CD4-positive, alpha-beta memory T cell (primary cell): ENCODE measurements around the gene CDYL. TPM values are rescaled to one million over a fixed set of nuclear protein-coding genes. Genes with fewer than 3 reads are reported as not detected.

Experiments
- CTCF ChIA-PET: fragments of 350-600 bp; sonication (Branson Sonifier 250); formaldehyde crosslinking; loops from one replicate; lab custom pipeline; 2021; ENCODE audit warnings: inconsistent platforms; ENCODE audit not compliant: partially characterized antibody; lab: Charles Lee
- POLR2A ChIA-PET: fragments of 350-600 bp; sonication (Branson Sonifier 250); formaldehyde crosslinking; loops from one replicate; lab custom pipeline; 2021; ENCODE audit not compliant: partially characterized antibody; lab: Charles Lee
- DNase-seq, 5 donors: peaks; one replicate each; pipeline versions ENCODE4 v3.0.0 to v3.0.0-alpha.2; 2020 to 2022; ENCODE audit warnings: mixed read lengths in 1 of 5
- H3K27ac ChIP-seq: one replicate; pipeline ENCODE4 v1.7.0; 2013; ENCODE audit warnings: low read depth, low read length
- H3K27me3 ChIP-seq: 2 replicates; pipeline ENCODE4 v1.7.0; 2013; ENCODE audit warnings: mild to moderate bottlenecking, low read length, moderate library complexity; ENCODE audit not compliant: insufficient read depth
- H3K36me3 ChIP-seq: 2 replicates; pipeline ENCODE4 v1.7.0; 2013; ENCODE audit warnings: mild to moderate bottlenecking, low read length, moderate library complexity; ENCODE audit not compliant: insufficient read depth
- H3K4me1 ChIP-seq: 2 replicates; pipeline ENCODE4 v1.7.0; 2013; ENCODE audit warnings: mild to moderate bottlenecking, low read length, moderate library complexity; ENCODE audit not compliant: insufficient read depth
- H3K4me3 ChIP-seq, 2 donors: one replicate each; pipeline ENCODE4 v1.7.0; 2013; ENCODE audit warnings: low read length in 2 of 2, mild to moderate bottlenecking in 1 of 2
- H3K9me3 ChIP-seq, 2 donors: one replicate each; pipeline ENCODE4 v1.7.0; 2013; ENCODE audit warnings: low read length in 2 of 2, control low read depth in 1 of 2; ENCODE audit not compliant: control insufficient read depth in 1 of 2
- H3K27ac Mint-ChIP-seq, 7 donors: one replicate each; pipeline ENCODE4 v1.8.0; 2020 to 2021; ENCODE audit warnings: mixed read lengths in 7 of 7, mild to moderate bottlenecking in 6 of 7, inconsistent platforms in 3 of 7, moderate library complexity in 3 of 7
- H3K27me3 Mint-ChIP-seq, 2 donors: one replicate each; pipeline ENCODE4 v1.8.0; 2020 to 2021; ENCODE audit warnings: mixed read lengths in 2 of 2
- H3K36me3 Mint-ChIP-seq, 2 donors: one replicate each; pipeline ENCODE4 v1.8.0; 2020 to 2021; ENCODE audit warnings: mixed read lengths in 2 of 2, inconsistent platforms in 1 of 2, mild to moderate bottlenecking in 1 of 2
- H3K4me1 Mint-ChIP-seq, 4 donors: one replicate each; pipeline ENCODE4 v1.8.0; 2020 to 2021; ENCODE audit warnings: mixed read lengths in 4 of 4, mild to moderate bottlenecking in 1 of 4
- H3K4me3 Mint-ChIP-seq, 8 donors: one replicate each; pipeline ENCODE4 v1.8.0; 2020 to 2021; ENCODE audit warnings: mixed read lengths in 8 of 8, mild to moderate bottlenecking in 7 of 8, moderate library complexity in 6 of 8, inconsistent platforms in 3 of 8
- H3K9me3 Mint-ChIP-seq, 8 donors: one replicate each; pipeline ENCODE4 v1.8.0; 2020 to 2021; ENCODE audit warnings: mixed read lengths in 8 of 8, mild to moderate bottlenecking in 5 of 8, inconsistent platforms in 3 of 8, moderate library complexity in 1 of 8
- intact Hi-C: fragments of 100-400 bp; cut with micrococcal nuclease; formaldehyde crosslinking; loops from one replicate; pipeline ENCODE4 v1.15.1; 2023
- polyA plus RNA-seq, 2 donors: library from polyadenylated mRNA; unstranded; fragments of 300-500 nt; fragmentation: Illumina TruSeq; gene quantifications; one replicate each; pipeline ENCODE4 v1.2.3, GENCODE V29; 2021
- total RNA-seq, 2 experiments: library from RNA; stranded (reverse); gene quantifications; one replicate each; pipeline ENCODE4 v1.2.3, GENCODE V29; 2021

CDYL gene
- total and polyA plus RNA-seq, 4 experiments from 2014 or later, result 1.5 to 36.7 (median 19.2) TPM

DNA sequence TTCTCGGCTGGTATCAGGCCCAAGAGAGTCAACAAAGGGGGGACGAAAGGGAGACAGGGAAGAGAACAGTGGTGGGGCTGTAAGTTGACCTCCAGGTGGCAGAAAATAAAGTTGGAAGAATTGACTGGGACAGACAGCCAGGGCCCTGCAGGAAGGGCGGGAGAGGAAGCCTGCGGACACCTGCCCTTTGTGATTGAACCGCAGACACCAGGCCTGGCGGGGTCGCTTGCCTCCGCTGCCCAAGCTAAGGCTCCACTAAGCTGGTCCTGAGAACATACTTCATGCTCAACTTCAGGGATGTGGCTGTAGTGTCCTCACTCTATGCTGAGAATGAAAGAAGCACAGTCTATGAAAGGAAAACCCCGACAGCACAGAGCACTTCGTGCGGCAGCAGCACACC lies 173.9 kb downstream of the CDYL start:
- H3K27me3 Mint-ChIP-seq, result no peaks in the 10 kb centered on the region
- no peak overlapping the region for H3K27ac Mint-ChIP-seq
- H3K36me3 ChIP-seq, result peaks cover 21% of the 10 kb centered on the region
- H3K27me3 ChIP-seq, result no peaks in the 10 kb centered on the region
- H3K4me3 ChIP-seq, result no peak overlapping the region
- no peaks in the 10 kb centered on the region for H3K9me3 ChIP-seq
- no peaks in the 10 kb centered on the region for H3K4me1 Mint-ChIP-seq
- intact Hi-C loops, result no loop called here
- POLR2A ChIA-PET, result no interaction called here
- H3K36me3 Mint-ChIP-seq, result peaks cover 58 to 64% of the 10 kb centered on the region in 2 donors
- H3K9me3 Mint-ChIP-seq, result peaks cover 0 to 2% (median 0%) of the 10 kb centered on the region in 8 donors
- CTCF ChIA-PET, result no interaction called here
- no peak overlapping the region for H3K4me3 Mint-ChIP-seq
- H3K27ac ChIP-seq, result no peak overlapping the region
- H3K4me1 ChIP-seq, result no peaks in the 10 kb centered on the region
- DNase-seq, result no peak

DNA sequence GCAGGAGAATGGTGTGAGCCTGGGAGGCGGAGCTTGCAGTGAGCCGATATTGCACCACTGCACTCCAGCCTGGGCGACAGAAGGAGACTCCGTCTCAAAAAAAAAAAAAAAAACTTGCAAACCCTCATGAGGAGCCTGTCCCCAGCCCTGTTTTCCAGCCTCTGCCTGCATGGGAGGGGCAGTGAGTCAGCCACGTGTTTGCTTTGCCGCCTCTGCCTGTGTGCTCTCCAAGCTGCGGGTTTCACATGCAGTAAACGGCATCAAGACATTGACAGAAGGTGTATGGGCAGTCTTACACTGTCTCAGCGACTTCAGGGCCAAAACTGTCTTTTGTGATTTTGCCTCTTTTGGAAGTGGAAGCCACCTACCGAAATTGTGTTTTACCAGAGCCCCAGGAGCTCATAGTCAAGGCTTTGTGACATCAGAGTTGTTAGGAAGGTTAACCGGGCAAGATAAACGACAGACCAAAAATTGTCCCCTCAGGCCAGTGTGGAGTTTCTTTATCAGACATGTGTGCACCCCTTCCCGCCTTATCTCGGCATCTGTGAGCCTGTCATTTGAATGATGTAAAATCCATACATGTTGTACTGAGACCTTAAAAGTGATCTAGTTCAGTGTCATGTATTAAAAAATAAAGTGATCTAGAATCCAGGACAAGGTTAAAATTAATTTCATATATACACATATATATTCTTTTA lies 174.8 kb downstream of the CDYL start:
- no peaks in the 10 kb centered on the region for H3K4me1 Mint-ChIP-seq
- Histone ChIP-seq H3K27me3 (no peaks in the 10 kb centered on the region), H3K27ac (no peak overlapping the region), H3K4me3 (no peak overlapping the region), H3K9me3 (no peaks in the 10 kb centered on the region), H3K4me1 (no peaks in the 10 kb centered on the region), H3K36me3 (peaks cover 15% of the 10 kb centered on the region)
- CTCF ChIA-PET, result interaction anchor here (1.4 kb wide), 1 partner anchor 9 kb away, joined by 6 read pairs; no protein-coding TSS in a partner anchor
- no peaks in the 10 kb centered on the region for H3K27me3 Mint-ChIP-seq
- POLR2A ChIA-PET, result no interaction called here
- intact Hi-C loops, result no loop called here
- peaks cover 55 to 67% of the 10 kb centered on the region in 2 donors for H3K36me3 Mint-ChIP-seq
- H3K9me3 Mint-ChIP-seq, result peaks cover 0 to 2% (median 0%) of the 10 kb centered on the region in 8 donors
- H3K4me3 Mint-ChIP-seq, result no peak overlapping the region
- H3K27ac Mint-ChIP-seq, result no peak overlapping the region
- DNase-seq, result no peak

DNA sequence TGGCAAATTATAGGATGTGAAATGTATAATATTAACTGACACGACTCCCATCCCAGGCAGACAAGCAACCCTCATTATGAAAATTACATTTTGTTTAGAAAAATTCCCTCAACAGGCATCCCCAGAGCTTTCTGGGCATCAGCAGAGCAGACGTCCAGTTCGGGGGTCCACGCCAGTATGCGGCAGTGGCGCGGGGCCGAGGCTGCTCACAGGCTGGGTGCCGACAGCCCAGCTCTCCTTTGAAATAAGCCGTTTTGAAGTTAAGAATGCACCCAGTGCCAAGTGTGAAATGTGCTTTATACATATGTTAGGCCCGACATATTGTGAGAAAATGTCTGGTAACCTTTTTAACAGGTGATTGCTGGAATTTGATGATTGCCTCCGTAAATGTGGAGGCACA lies 177.2 kb downstream of the CDYL start:
- DNase-seq, result no peak

DNA sequence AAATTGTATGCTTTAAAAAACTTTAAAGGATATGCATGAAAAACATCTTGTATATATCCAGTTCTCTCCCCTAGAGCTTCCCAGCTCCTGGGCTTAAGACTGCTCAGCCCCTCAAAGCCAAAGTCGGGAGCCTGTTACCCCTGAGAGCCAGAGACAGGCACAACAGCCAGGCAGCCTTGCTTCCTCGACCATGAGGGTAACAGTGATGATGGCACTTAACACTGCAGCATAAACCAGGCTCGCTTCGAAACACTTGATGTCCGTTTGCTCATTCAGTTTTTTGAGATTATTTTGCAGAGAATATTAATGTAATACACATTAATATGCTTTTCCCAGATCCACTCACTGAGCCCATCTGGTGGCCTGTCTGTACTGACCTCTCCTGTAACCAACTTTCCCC lies 180.4 kb downstream of the CDYL start:
- Histone ChIP-seq H3K36me3 (peaks cover 15% of the 10 kb centered on the region), H3K27ac (no peak overlapping the region), H3K9me3 (no peaks in the 10 kb centered on the region), H3K4me3 (no peak overlapping the region), H3K27me3 (no peaks in the 10 kb centered on the region), H3K4me1 (no peaks in the 10 kb centered on the region)
- POLR2A ChIA-PET, result no interaction called here
- Mint-ChIP-seq H3K4me3 (no peak overlapping the region), H3K9me3 (peaks cover 0 to 9% (median 4%) of the 10 kb centered on the region in 8 donors), H3K4me1 (no peaks in the 10 kb centered on the region), H3K27me3 (no peaks in the 10 kb centered on the region), H3K27ac (no peak overlapping the region), H3K36me3 (peaks cover 30 to 40% of the 10 kb centered on the region in 2 donors)
- CTCF ChIA-PET, result no interaction called here
- intact Hi-C loops, result no loop called here
- no peak for DNase-seq

More for the DNA sequence above, 177.2 kb downstream of the CDYL start:
- ChIA-PET POLR2A (no interaction called here), CTCF (no interaction called here)
- Mint-ChIP-seq H3K4me3 (no peak overlapping the region), H3K27me3 (no peaks in the 10 kb centered on the region), H3K9me3 (peaks cover 0 to 2% (median 0%) of the 10 kb centered on the region in 8 donors), H3K4me1 (no peaks in the 10 kb centered on the region), H3K27ac (no peak overlapping the region), H3K36me3 (peaks cover 48 to 61% of the 10 kb centered on the region in 2 donors)
- no peaks in the 10 kb centered on the region for H3K27me3 ChIP-seq
- H3K27ac ChIP-seq, result no peak overlapping the region
- intact Hi-C loops, result no loop called here
- no peaks in the 10 kb centered on the region for H3K4me1 ChIP-seq
- no peak overlapping the region for H3K4me3 ChIP-seq
- peaks cover 15% of the 10 kb centered on the region for H3K36me3 ChIP-seq
- no peaks in the 10 kb centered on the region for H3K9me3 ChIP-seq

DNA sequence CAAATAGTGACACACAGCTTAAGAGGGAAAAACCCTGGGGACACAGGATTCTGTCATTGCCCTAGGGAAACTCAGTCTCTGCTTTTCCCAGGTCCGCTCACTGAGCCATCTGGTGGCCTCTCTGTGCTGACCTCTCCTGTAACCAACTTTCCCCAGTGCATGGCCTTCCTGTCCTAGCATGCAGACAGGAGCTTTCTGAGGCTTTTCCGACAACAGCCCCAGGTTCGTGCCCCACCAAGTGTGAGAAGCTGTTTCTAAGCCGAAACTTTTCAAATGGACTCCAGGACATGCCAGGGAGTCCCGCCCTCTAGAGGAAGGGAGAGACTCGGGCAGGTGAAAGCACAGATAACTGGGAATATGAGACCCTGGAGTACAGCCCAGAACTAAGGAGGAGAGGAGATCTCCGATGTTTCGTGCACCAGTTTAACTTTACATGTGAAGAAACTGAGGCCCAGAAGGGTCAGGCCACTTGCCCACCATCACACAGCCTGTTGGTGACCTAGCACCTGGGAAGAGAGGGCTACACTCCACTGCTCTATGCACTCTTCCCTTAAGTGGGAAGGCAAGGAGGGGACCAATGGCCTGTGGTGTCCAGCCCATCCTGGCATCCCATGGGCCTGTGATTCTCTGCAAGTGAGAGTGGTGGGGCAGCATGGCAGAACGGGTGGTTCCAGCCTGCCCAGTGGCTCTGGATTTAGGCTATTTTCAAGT lies 181.5 kb downstream of the CDYL start:
- intact Hi-C loops, result no loop called here
- no peak for DNase-seq
- Mint-ChIP-seq H3K9me3 (peaks cover 0 to 9% (median 4%) of the 10 kb centered on the region in 8 donors), H3K4me1 (no peaks in the 10 kb centered on the region), H3K27me3 (no peaks in the 10 kb centered on the region), H3K27ac (no peak overlapping the region), H3K4me3 (no peak overlapping the region), H3K36me3 (peaks cover 21 to 29% of the 10 kb centered on the region in 2 donors)
- peaks cover 8% of the 10 kb centered on the region for H3K36me3 ChIP-seq
- CTCF ChIA-PET, result no interaction called here
- no peak overlapping the region for H3K27ac ChIP-seq
- H3K27me3 ChIP-seq, result no peaks in the 10 kb centered on the region
- no peaks in the 10 kb centered on the region for H3K9me3 ChIP-seq
- H3K4me1 ChIP-seq, result no peaks in the 10 kb centered on the region
- no peak overlapping the region for H3K4me3 ChIP-seq
- POLR2A ChIA-PET, result no interaction called here

DNA sequence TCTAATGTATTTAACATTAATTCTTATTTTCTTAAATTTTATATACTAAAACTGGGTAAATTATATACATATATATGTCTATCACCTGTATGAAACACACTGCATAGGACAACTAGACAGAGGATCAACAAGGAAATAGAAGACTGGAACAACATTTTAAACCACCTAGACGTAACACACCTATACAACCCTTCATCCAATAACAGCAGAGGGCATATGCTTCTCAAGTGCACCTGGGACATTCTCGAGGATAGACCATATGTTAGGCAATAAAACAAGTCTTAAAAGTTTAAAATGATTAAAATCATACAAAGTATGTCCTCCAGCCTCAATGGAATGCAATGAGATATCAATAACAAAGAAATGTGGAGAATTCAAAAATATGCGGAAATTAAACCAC lies 182.4 kb downstream of the CDYL start:
- no peak for DNase-seq
- Histone ChIP-seq H3K4me1 (no peaks in the 10 kb centered on the region), H3K27me3 (no peaks in the 10 kb centered on the region), H3K4me3 (no peak overlapping the region), H3K27ac (no peak overlapping the region), H3K9me3 (no peaks in the 10 kb centered on the region), H3K36me3 (peaks cover 4% of the 10 kb centered on the region)
- no peaks in the 10 kb centered on the region for H3K4me1 Mint-ChIP-seq
- H3K27me3 Mint-ChIP-seq, result no peaks in the 10 kb centered on the region
- ChIA-PET CTCF (no interaction called here), POLR2A (no interaction called here)
- H3K9me3 Mint-ChIP-seq, result peaks cover 0 to 9% (median 4%) of the 10 kb centered on the region in 8 donors
- H3K27ac Mint-ChIP-seq, result no peak overlapping the region
- intact Hi-C loops, result no loop called here
- no peak overlapping the region for H3K4me3 Mint-ChIP-seq
- H3K36me3 Mint-ChIP-seq, result peaks cover 17 to 20% of the 10 kb centered on the region in 2 donors

DNA sequence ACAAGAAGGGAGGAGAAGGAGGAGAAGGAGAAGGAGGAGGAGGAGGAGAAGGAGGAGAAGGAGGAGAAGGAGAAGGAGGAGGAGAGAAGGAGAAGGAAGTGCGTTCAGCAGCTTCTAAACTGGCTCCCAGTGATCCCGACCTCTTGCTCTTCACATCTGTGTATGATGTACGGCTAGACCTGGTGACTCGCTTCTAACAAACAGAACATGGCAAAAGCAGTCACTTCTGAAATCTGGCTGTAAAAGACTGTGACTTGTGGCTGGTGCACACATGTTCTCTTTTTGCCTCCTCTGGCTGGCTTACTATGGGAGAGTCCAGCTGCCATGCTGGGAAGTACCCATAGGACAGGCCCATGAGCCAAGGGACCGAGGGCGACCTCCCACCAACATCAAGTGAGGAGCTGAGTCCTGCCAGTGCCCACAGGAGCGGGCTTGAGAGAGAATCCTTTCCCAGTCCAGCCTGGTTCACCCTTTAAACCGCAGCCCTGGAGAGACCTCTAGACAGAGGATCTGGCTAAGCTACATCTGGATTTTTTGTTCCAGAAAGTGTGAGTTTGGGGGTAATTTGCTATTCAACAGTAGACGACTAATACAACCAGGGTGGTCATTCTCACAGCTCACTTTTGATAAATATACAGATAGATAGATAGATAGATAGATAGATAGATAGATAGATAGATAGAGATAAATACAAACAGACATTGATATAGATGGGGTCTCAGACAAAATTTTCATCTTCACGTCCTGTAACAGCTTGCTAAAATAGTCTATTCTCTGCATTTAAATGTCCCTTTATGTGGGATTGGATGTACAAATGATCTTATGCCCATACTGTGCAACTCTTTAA lies 185.3 kb downstream of the CDYL start:
- intact Hi-C loops, result no loop called here
- CTCF ChIA-PET, result no interaction called here
- POLR2A ChIA-PET, result no interaction called here

More for the DNA sequence above, 185.3 kb downstream of the CDYL start:
- Histone ChIP-seq H3K36me3 (no peaks in the 10 kb centered on the region), H3K4me1 (no peaks in the 10 kb centered on the region), H3K27me3 (no peaks in the 10 kb centered on the region), H3K9me3 (no peaks in the 10 kb centered on the region), H3K4me3 (no peak overlapping the region), H3K27ac (no peak overlapping the region)
- H3K4me3 Mint-ChIP-seq, result peak overlapping the region in 1 of 8 donors; percentile 26
- peak overlapping the region in 1 of 7 donors; percentile 31 for H3K27ac Mint-ChIP-seq
- H3K27me3 Mint-ChIP-seq, result no peaks in the 10 kb centered on the region
- DNase-seq, result no peak
- no peaks in the 10 kb centered on the region for H3K4me1 Mint-ChIP-seq
- no peaks in the 10 kb centered on the region for H3K36me3 Mint-ChIP-seq
- H3K9me3 Mint-ChIP-seq, result peaks cover 0 to 9% (median 4%) of the 10 kb centered on the region in 8 donors
